GM06990 (cell line): ENCODE data around the gene MYO15B.

ENCODE experiments used
- DNase-seq: peaks from one replicate; pipeline ENCODE4 v3.0.0-alpha.2; 2011; ENCODE audit not compliant: insufficient read length; ENCODE audit errors: extremely low read depth
- H3K27me3 ChIP-seq: replicated peaks from 2 replicates; pipeline ENCODE4 v1.6.0; 2011; ENCODE audit warnings: low read length; ENCODE audit not compliant: control insufficient read depth, insufficient read depth
- H3K36me3 ChIP-seq: 2 replicates; pipeline ENCODE4 v1.5.1; 2011; ENCODE audit warnings: low read length; ENCODE audit not compliant: control insufficient read depth, insufficient read depth
- H3K4me3 ChIP-seq: replicated peaks from 2 replicates; pipeline ENCODE4 v1.5.1; 2011; ENCODE audit warnings: low read depth, mild to moderate bottlenecking, control low read depth, low read length
- CTCF ChIP-seq: IDR thresholded peaks from 2 replicates; pipeline ENCODE4 v1.5.1; 2011; ENCODE audit warnings: low read length, control low read depth, mild to moderate bottlenecking, inconsistent platforms; ENCODE audit not compliant: insufficient read depth, poor library complexity, severe bottlenecking

Gene MYO15B

DNA sequence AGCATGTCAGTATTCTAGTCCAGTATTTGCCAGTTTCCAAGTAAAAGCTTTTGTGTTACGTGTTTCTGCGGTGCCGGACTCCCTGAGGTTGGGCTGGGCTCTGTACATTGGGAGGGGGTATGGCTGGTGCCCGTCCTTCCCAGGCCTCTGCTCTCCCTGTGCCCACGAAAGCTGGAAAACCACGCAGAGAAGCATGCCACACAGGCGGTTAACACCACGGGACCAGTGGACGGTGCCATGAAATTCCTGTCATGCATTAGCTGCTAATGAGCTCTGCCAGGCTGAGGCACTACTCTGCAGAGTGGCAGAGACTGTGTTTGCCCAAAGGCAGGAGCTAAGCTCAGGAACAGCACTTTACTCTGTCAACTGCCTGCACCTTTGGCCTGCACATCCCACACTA, 53.7 kb downstream of the MYO15B start:
- TF ChIP-seq CTCF: no peak
- Histone ChIP-seq H3K4me3 (no peak overlapping the region), H3K36me3 (peaks cover 18% of the 10 kb centered on the region), H3K27me3 (no peaks in the 10 kb centered on the region)
- no peak for DNase-seq

DNA sequence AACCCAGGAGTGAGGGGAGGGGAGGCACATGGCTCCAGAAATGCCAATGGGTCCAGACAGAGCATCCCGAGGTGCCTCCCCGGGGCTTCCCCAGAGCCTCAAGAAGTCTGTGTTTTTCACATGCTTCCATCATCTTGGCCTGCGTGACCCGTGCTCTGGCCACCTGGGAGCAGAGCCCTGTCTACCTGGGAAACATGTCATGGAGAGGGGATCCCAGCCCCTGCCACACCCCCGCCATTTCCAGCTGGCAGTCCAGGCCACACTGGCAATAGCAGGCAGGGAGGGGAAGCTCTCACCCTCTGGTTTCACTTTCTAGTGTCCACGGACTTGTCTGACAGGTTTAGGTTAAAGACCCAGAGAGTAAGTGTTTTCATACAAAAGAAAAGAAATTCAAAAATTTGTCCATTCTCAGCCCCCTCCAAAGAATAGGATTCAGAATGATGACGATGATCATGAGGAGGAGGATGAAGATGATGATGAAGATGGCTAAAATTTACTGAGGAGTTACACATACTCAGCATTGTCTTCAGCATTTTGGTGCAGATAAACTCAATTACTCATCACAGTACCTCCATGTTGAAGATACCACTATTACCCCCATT, 54.7 kb downstream of the MYO15B start:
- no peaks in the 10 kb centered on the region for H3K27me3 ChIP-seq
- no peak overlapping the region for H3K4me3 ChIP-seq
- no peak for TF ChIP-seq CTCF
- H3K36me3 ChIP-seq: peaks cover 18% of the 10 kb centered on the region
- no peak for DNase-seq

- no peak overlapping the region for H3K4me3 ChIP-seq
- H3K27me3 ChIP-seq: no peaks in the 10 kb centered on the region
- peaks cover 18% of the 10 kb centered on the region for H3K36me3 ChIP-seq
- no peak for TF ChIP-seq CTCF
- no peak for DNase-seq
These were observed 55.4 kb downstream of the MYO15B start for GRCh38 chr17:75642784-75643642.

DNA sequence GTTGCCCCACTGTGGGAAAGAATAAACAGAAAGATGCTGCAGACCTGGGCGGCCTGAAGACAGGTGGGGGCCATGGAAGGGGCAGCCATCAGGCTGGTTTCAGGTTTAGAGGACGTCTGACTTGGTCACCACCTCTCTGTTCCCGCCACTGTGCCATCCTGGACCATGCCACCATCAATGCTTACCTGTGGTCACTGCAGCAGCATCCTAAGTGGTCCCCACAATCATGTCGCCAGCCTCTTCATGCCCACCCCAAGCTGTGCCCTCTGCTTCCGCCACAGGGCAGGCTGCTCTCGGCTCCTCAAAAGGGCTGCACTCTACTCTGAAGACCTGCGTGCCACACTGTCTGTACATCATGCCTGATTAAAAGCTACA, 56.0 kb downstream of the MYO15B start:
- TF ChIP-seq CTCF: no peak
- no peak for DNase-seq
- H3K36me3 ChIP-seq: peaks cover 18% of the 10 kb centered on the region
- H3K4me3 ChIP-seq: no peak overlapping the region
- no peaks in the 10 kb centered on the region for H3K27me3 ChIP-seq

- TF ChIP-seq CTCF: no peak
- Histone ChIP-seq H3K27me3 (no peaks in the 10 kb centered on the region), H3K4me3 (no peak overlapping the region), H3K36me3 (peaks cover 17% of the 10 kb centered on the region)
- no peak for DNase-seq
These were observed 57.9 kb downstream of the MYO15B start for GRCh38 chr17:75645501-75645888.
